DND-41 (cell line): ENCODE results near the gene ADNP.

Experiments used
- ATAC-seq: fragments of 200-7000 bp; cut with Tn5 transposase; 3 replicates; pipeline ENCODE4 v1.9.1; 2021; ENCODE audit warnings: low read depth; ENCODE audit not compliant: insufficient read depth
- DNase-seq: peaks from one replicate; pipeline ENCODE4 v3.0.0-alpha.2; 2020
- H2AFZ ChIP-seq: 2 replicates; pipeline ENCODE4 v1.6.0; 2012; ENCODE audit warnings: low read depth, low read length
- H3K27ac ChIP-seq: 2 replicates; pipeline ENCODE4 v1.5.1; 2012; ENCODE audit warnings: low read length, inconsistent platforms
- H3K27me3 ChIP-seq: fragments of 200-600 bp; sonication (generic); 2 replicates; pipeline ENCODE4 v1.6.0; 2012; ENCODE audit warnings: low read length, mild to moderate bottlenecking, inconsistent platforms; ENCODE audit not compliant: insufficient read depth, poor library complexity
- H3K36me3 ChIP-seq: 2 replicates; pipeline ENCODE4 v1.5.1; 2012; ENCODE audit warnings: low read length, inconsistent platforms; ENCODE audit not compliant: insufficient read depth
- H3K4me1 ChIP-seq: 2 replicates; pipeline ENCODE4 v1.5.1; 2012; ENCODE audit warnings: mild to moderate bottlenecking, low read length; ENCODE audit not compliant: insufficient read depth
- H3K4me2 ChIP-seq: 2 replicates; pipeline ENCODE4 v1.6.0; 2012; ENCODE audit warnings: mild to moderate bottlenecking, moderate library complexity, low read length, inconsistent platforms; ENCODE audit not compliant: insufficient read depth
- H3K4me3 ChIP-seq, 2 experiments: fragments of 200-600 bp in 1 of 2; shearing (Covaris generic) in 1 of 2; 2 replicates each; pipeline ENCODE4 v1.5.1; 2012 to 2016; ENCODE audit warnings: inconsistent platforms in 2 of 2, low read length in 2 of 2, mild to moderate bottlenecking in 2 of 2, low read depth in 1 of 2, moderate library complexity in 1 of 2
- H3K79me2 ChIP-seq: 2 replicates; pipeline ENCODE4 v1.6.0; 2012; ENCODE audit warnings: low read length, inconsistent platforms; ENCODE audit not compliant: insufficient read depth
- H3K9ac ChIP-seq: 2 replicates; pipeline ENCODE4 v1.6.0; 2012; ENCODE audit warnings: low read depth, mild to moderate bottlenecking, inconsistent platforms, low read length, moderate library complexity
- H3K9me3 ChIP-seq: 2 replicates; pipeline ENCODE4 v1.5.1; 2012; ENCODE audit warnings: low read length, moderate library complexity, mild to moderate bottlenecking, inconsistent platforms; ENCODE audit not compliant: insufficient read depth, severe bottlenecking
- H4K20me1 ChIP-seq: 2 replicates; pipeline ENCODE4 v1.6.0; 2012; ENCODE audit warnings: low read length; ENCODE audit not compliant: insufficient read depth
- CTCF ChIP-seq: IDR thresholded peaks from 2 replicates; pipeline ENCODE4 v1.5.1; 2012; ENCODE audit warnings: borderline replicate concordance, low read length, moderate library complexity, mild to moderate bottlenecking; ENCODE audit not compliant: poor library complexity, severe bottlenecking; ENCODE audit errors: extremely low read depth
- EZH2 ChIP-seq: IDR thresholded peaks from 3 replicates; pipeline ENCODE4 v1.6.1; 2012; ENCODE audit warnings: borderline replicate concordance, low read depth, mild to moderate bottlenecking, moderate library complexity, low read length, inconsistent platforms; ENCODE audit not compliant: severe bottlenecking

Gene ADNP

GRCh38 chr20:50911030-50911429, 20.2 kb downstream of the ADNP start:
- Histone ChIP-seq H3K4me3 (no peak overlapping the region), H3K27ac (no peak overlapping the region), H3K9ac (no peak overlapping the region), H2AFZ (no peak overlapping the region), H3K9me3 (no peaks in the 10 kb centered on the region), H3K79me2 (peaks cover 99% of the 10 kb centered on the region), H3K27me3 (no peaks in the 10 kb centered on the region), H3K4me2 (no peak overlapping the region), H4K20me1 (peaks cover 95% of the 10 kb centered on the region), H3K4me1 (no peaks in the 10 kb centered on the region), H3K36me3 (peaks cover 72% of the 10 kb centered on the region)
- ATAC-seq (no peak), DNase-seq (no peak)
- TF ChIP-seq CTCF (no peak), EZH2 (no peak)

GRCh38 chr20:50909413-50909812, 21.8 kb downstream of the ADNP start:
- Histone ChIP-seq H3K27me3 (no peaks in the 10 kb centered on the region), H4K20me1 (peaks cover 95% of the 10 kb centered on the region), H3K4me3 (no peak overlapping the region)

GRCh38 chr20:50904067-50904570, 27.1 kb downstream of the ADNP start:
- no peak for TF ChIP-seq CTCF
- TF ChIP-seq EZH2 = no peak
- H3K4me3 ChIP-seq = no peak overlapping the region
- H3K79me2 ChIP-seq = peaks cover 96% of the 10 kb centered on the region
- H4K20me1 ChIP-seq = peaks cover 92% of the 10 kb centered on the region
- H2AFZ ChIP-seq = no peak overlapping the region
- no peak for DNase-seq
- H3K4me1 ChIP-seq = no peaks in the 10 kb centered on the region
- ATAC-seq = no peak
- H3K9ac ChIP-seq = no peak overlapping the region
- H3K27me3 ChIP-seq = no peaks in the 10 kb centered on the region
- H3K9me3 ChIP-seq = no peaks in the 10 kb centered on the region
- H3K4me2 ChIP-seq = no peak overlapping the region
- peaks cover 80% of the 10 kb centered on the region for H3K36me3 ChIP-seq
- no peak overlapping the region for H3K27ac ChIP-seq

More at GRCh38 chr20:50909413-50909812, 21.8 kb downstream of the ADNP start:
- Histone ChIP-seq H2AFZ (no peak overlapping the region), H3K27ac (no peak overlapping the region), H3K36me3 (peaks cover 75% of the 10 kb centered on the region), H3K4me1 (no peaks in the 10 kb centered on the region), H3K9ac (no peak overlapping the region), H3K4me2 (no peak overlapping the region), H3K9me3 (no peaks in the 10 kb centered on the region), H3K79me2 (peaks cover 99% of the 10 kb centered on the region)
- ATAC-seq (no peak), DNase-seq (no peak)
- TF ChIP-seq EZH2 = no peak
- TF ChIP-seq CTCF = no peak
